A673 (cell line): ENCODE measurements around the gene UXT. TPM values are rescaled to one million over a fixed set of nuclear protein-coding genes. Genes with fewer than 3 reads are reported as not detected.
A peak's percentile ranks its signal among the peaks of the same experiment; 100 is the strongest.

Experiments
- BruUV-seq: library from RNA; stranded (reverse); fragments of 400-500 nt; replicated peaks from 2 replicates; lab custom pipeline; 2021; lab: Mats Ljungman, UMichigan
- CTCF ChIA-PET: fragments of 300-600 bp; sonication (Branson Sonifier 250); formaldehyde crosslinking; loops from one replicate; lab custom pipeline; 2022; ENCODE audit warnings: antibody characterized with exemption; lab: Charles Lee
- POLR2A ChIA-PET: fragments of 300-600 bp; sonication (Branson Sonifier 250); formaldehyde crosslinking; loops from one replicate; lab custom pipeline; 2022; ENCODE audit warnings: antibody characterized with exemption; ENCODE audit not compliant: low non-redundant PET; lab: Charles Lee
- DNase-seq: peaks from one replicate; pipeline ENCODE4 v3.0.0-alpha.2; 2015; ENCODE audit warnings: low spot score
- H3K27ac ChIP-seq: fragments of 200-600 bp; sonication (generic); 2 replicates; pipeline ENCODE4 v1.5.1; 2016; ENCODE audit warnings: mixed run types, low read depth, mild to moderate bottlenecking, mixed read lengths, antibody characterized with exemption, low read length; ENCODE audit not compliant: poor library complexity, severe bottlenecking
- H3K27me3 ChIP-seq: fragments of 200-600 bp; sonication (generic); replicated peaks from 2 replicates; pipeline ENCODE4 v1.6.1; 2017; ENCODE audit warnings: mixed run types, low read depth, mild to moderate bottlenecking, mixed read lengths, antibody characterized with exemption, low read length; ENCODE audit not compliant: insufficient read depth, poor library complexity
- H3K36me3 ChIP-seq: fragments of 200-600 bp; sonication (generic); 2 replicates; pipeline ENCODE4 v1.6.1; 2016; ENCODE audit warnings: mixed run types, mild to moderate bottlenecking, mixed read lengths, antibody characterized with exemption, low read length; ENCODE audit not compliant: insufficient read depth, poor library complexity, severe bottlenecking
- H3K4me1 ChIP-seq: fragments of 200-600 bp; sonication (generic); 2 replicates; pipeline ENCODE4 v1.6.1; 2017; ENCODE audit warnings: mixed run types, mild to moderate bottlenecking, mixed read lengths, antibody characterized with exemption, low read length; ENCODE audit not compliant: insufficient read depth, poor library complexity, severe bottlenecking
- H3K4me3 ChIP-seq: fragments of 200-600 bp; sonication (generic); 2 replicates; pipeline ENCODE4 v1.5.1; 2016; ENCODE audit warnings: low read depth, mixed run types, mild to moderate bottlenecking, mixed read lengths, low read length; ENCODE audit not compliant: poor library complexity, severe bottlenecking
- H3K9me3 ChIP-seq: fragments of 200-600 bp; sonication (generic); 2 replicates; pipeline ENCODE4 v1.6.1; 2016; ENCODE audit warnings: mixed run types, low read depth, mild to moderate bottlenecking, mixed read lengths, antibody characterized with exemption, low read length; ENCODE audit not compliant: poor library complexity, severe bottlenecking
- EZH2 ChIP-seq: fragments of 200-600 bp; sonication (generic); IDR thresholded peaks from 2 replicates; pipeline ENCODE4 v1.6.1; 2017; ENCODE audit warnings: borderline replicate concordance, low read depth, mild to moderate bottlenecking, mixed read lengths, antibody characterized with exemption, low read length; ENCODE audit not compliant: poor library complexity, severe bottlenecking
- intact Hi-C: fragments of 100-400 bp; cut with micrococcal nuclease; formaldehyde crosslinking; loops from one replicate; pipeline ENCODE4 v1.10.0; 2022; ENCODE audit not compliant: unreplicated experiment
- total RNA-seq: library from RNA; stranded (reverse); gene quantifications from 2 replicates; pipeline ENCODE4 v1.2.3, GENCODE V29; 2021
- TF ChIP-seq, protein P1 (sequence below): fragments of 300-800, 200-600 bp; sonication (generic); conservative IDR thresholded peaks from 2 replicates; pipeline ENCODE4 v1.5.1; 2017; ENCODE audit warnings: low read depth, mild to moderate bottlenecking, antibody characterized with exemption, low read length, moderate library complexity, mixed read lengths

UXT gene
- total RNA-seq, 1 experiment from 2014 or later, result 110 TPM

DNA sequence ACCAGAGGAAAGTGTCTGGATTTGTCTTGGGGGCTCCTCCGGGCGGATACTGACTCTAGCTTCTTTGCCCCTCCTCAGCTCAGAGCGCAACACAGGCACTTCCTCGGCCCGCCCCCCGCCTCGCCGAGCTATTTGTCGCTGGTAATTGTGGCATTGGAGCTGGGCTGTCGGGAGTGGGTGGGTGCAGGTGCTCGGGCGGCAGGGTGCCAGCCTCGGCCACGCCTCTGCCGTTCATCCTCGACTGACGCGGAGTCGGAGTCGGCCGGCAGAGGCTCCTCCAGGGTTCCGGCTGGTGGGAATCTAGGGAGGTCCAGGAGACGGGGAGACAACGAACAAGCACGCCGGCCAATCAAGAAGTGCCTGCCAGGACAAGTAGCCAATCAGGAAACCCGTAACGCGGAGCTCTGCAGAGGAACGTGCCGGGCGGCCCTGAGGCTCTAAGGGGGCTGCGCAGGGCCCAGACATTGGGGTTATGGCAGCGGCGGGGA, 35.4 kb downstream of the UXT start:
- POLR2A ChIA-PET, result no interaction called here
- CTCF ChIA-PET, result no interaction called here
- H3K27me3 ChIP-seq, result no peaks in the 10 kb centered on the region
- intact Hi-C loops, result no loop called here
- peak; percentile 89 for DNase-seq
- no peaks in the 10 kb centered on the region for H3K9me3 ChIP-seq
- H3K4me3 ChIP-seq, result peak overlapping the region; percentile 30
- no peaks in the 10 kb centered on the region for H3K36me3 ChIP-seq
- H3K27ac ChIP-seq, result no peak overlapping the region
- no peak for TF ChIP-seq EZH2
- TF ChIP-seq, protein P1, sequence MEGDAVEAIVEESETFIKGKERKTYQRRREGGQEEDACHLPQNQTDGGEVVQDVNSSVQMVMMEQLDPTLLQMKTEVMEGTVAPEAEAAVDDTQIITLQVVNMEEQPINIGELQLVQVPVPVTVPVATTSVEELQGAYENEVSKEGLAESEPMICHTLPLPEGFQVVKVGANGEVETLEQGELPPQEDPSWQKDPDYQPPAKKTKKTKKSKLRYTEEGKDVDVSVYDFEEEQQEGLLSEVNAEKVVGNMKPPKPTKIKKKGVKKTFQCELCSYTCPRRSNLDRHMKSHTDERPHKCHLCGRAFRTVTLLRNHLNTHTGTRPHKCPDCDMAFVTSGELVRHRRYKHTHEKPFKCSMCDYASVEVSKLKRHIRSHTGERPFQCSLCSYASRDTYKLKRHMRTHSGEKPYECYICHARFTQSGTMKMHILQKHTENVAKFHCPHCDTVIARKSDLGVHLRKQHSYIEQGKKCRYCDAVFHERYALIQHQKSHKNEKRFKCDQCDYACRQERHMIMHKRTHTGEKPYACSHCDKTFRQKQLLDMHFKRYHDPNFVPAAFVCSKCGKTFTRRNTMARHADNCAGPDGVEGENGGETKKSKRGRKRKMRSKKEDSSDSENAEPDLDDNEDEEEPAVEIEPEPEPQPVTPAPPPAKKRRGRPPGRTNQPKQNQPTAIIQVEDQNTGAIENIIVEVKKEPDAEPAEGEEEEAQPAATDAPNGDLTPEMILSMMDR, result no peak
- H3K4me1 ChIP-seq, result no peaks in the 10 kb centered on the region
- no TSS peak for BruUV-seq

DNA sequence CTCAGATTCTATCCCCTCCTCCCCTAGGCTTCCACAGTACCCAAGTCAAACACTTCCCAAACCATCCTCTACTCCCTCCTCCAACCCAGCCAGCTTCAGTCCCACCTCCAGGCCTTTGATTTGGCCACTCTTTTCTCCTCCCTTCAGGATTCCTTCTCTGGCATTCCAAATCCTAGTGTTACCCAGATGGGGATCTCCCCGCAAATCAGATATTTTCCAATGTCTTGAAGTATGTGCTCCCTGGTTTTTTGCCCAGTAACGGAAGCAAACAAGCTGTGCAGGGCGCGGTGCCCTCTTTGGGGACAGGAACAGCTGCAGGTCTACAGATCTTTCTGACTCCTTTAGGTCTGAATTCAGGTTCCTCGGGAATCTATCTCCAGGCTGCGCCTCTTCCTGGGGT, 37.1 kb downstream of the UXT start:
- BruUV-seq, result no TSS peak
- TF ChIP-seq, protein P1, result no peak
- TF ChIP-seq EZH2, result no peak
- H3K36me3 ChIP-seq, result no peaks in the 10 kb centered on the region
- ChIA-PET POLR2A (no interaction called here), CTCF (no interaction called here)
- H3K27me3 ChIP-seq, result no peaks in the 10 kb centered on the region
- intact Hi-C loops, result no loop called here
- H3K4me3 ChIP-seq, result no peak overlapping the region
- H3K4me1 ChIP-seq, result no peaks in the 10 kb centered on the region
- H3K27ac ChIP-seq, result no peak overlapping the region
- DNase-seq, result no peak
- no peaks in the 10 kb centered on the region for H3K9me3 ChIP-seq

DNA sequence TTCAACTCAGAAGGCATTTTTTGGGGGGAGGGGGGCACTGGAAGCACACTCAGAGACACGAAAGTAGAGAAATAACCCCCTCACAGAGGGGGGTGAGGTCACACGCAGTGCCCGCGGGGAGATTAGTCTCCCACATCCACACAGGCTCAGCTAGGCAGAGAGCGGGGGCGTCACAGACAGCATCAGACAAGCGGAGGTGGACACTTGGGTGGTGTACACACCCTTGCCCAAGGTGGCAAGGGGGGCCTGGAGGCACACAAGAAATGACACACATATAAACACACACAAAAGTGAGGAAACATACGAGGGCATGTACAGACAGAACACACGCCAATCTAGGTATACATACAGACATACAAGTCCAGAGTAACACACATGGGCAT, 38.7 kb downstream of the UXT start:
- CTCF ChIA-PET, result no interaction called here
- no peaks in the 10 kb centered on the region for H3K4me1 ChIP-seq
- no peak overlapping the region for H3K27ac ChIP-seq
- TF ChIP-seq, protein P1, result no peak
- no peak for TF ChIP-seq EZH2
- POLR2A ChIA-PET, result no interaction called here
- no peaks in the 10 kb centered on the region for H3K36me3 ChIP-seq
- intact Hi-C loops, result no loop called here
- no peaks in the 10 kb centered on the region for H3K27me3 ChIP-seq
- DNase-seq, result no peak
- BruUV-seq, result no TSS peak
- no peak overlapping the region for H3K4me3 ChIP-seq
- H3K9me3 ChIP-seq, result no peaks in the 10 kb centered on the region
